MCF 10A (cell line): ENCODE data around the gene ABCF2. TPM values are rescaled to one million over a fixed set of nuclear protein-coding genes. Genes with fewer than 3 reads are reported as not detected.

Experiments used
- BruUV-seq: library from RNA; stranded (reverse); fragments of 400-500 nt; replicated peaks from 2 replicates; lab custom pipeline; 2021; lab: Mats Ljungman, UMichigan
- CTCF ChIA-PET: fragments of 300-600 bp; sonication (Branson Sonifier 250); formaldehyde crosslinking; extraction: SDS; loops from one replicate; lab custom pipeline; 2021; ENCODE audit warnings: antibody characterized with exemption, inconsistent platforms; lab: Yijun Ruan, JAX
- POLR2A ChIA-PET: fragments of 300-600, 350-650 bp; sonication (Branson Sonifier 250); formaldehyde crosslinking; extraction: SDS; loops from one replicate; lab custom pipeline; 2020; ENCODE audit warnings: antibody characterized with exemption, inconsistent platforms; lab: Yijun Ruan, JAX
- DNase-seq: peaks from one replicate; pipeline ENCODE4 v3.0.0-alpha.2; 2018; ENCODE audit not compliant: unreplicated experiment
- H3K27ac Mint-ChIP-seq: one replicate; pipeline ENCODE4 v1.8.0; 2022; ENCODE audit warnings: mild to moderate bottlenecking, low read depth, mixed read lengths; ENCODE audit not compliant: unreplicated experiment
- H3K27me3 Mint-ChIP-seq: one replicate; pipeline ENCODE4 v1.8.0; 2022; ENCODE audit warnings: mixed read lengths; ENCODE audit not compliant: insufficient read depth, unreplicated experiment
- H3K36me3 Mint-ChIP-seq: one replicate; pipeline ENCODE4 v1.8.0; 2022; ENCODE audit warnings: mild to moderate bottlenecking, moderate library complexity, mixed read lengths; ENCODE audit not compliant: insufficient read depth, unreplicated experiment
- H3K4me1 Mint-ChIP-seq: one replicate; pipeline ENCODE4 v1.8.0; 2022; ENCODE audit warnings: mixed read lengths; ENCODE audit not compliant: insufficient read depth, unreplicated experiment
- H3K4me3 Mint-ChIP-seq: one replicate; pipeline ENCODE4 v1.8.0; 2022; ENCODE audit warnings: mild to moderate bottlenecking, moderate library complexity, mixed read lengths; ENCODE audit not compliant: unreplicated experiment
- H3K9me3 Mint-ChIP-seq: one replicate; pipeline ENCODE4 v1.8.0; 2022; ENCODE audit warnings: mixed read lengths; ENCODE audit not compliant: unreplicated experiment
- CTCF ChIP-seq: fragments of 200-600 bp; IDR thresholded peaks from one replicate; pipeline ENCODE4 v1.8.0; 2022; ENCODE audit warnings: antibody characterized with exemption, mild to moderate bottlenecking; ENCODE audit not compliant: unreplicated experiment
- intact Hi-C: fragments of 100-400 bp; cut with micrococcal nuclease; formaldehyde crosslinking; loops from 2 replicates; pipeline ENCODE4 v1.14.1; 2022
- total RNA-seq: library from RNA; stranded (reverse); gene quantifications from 2 replicates; pipeline ENCODE4 v1.2.3, GENCODE V29; 2022

ABCF2 gene
- total RNA-seq, 1 experiment from 2014 or later: 72.4 TPM

GRCh38 chr7:151194188-151194587 lies 32.8 kb downstream of the ABCF2 start:
- H3K27ac Mint-ChIP-seq: no peak overlapping the region
- ChIA-PET POLR2A (interaction anchor here (0.7 to 1.4 kb wide), 2 partner anchors 32 to 181 kb away, joined by 3 to 4 read pairs; partner anchors contain the start of gene ABCF2), CTCF (no interaction called here)
- no TSS peak for BruUV-seq
- no peak for DNase-seq
- peaks cover 24% of the 10 kb centered on the region for H3K27me3 Mint-ChIP-seq
- intact Hi-C loops: no loop called here
- no peak for TF ChIP-seq CTCF
- no peaks in the 10 kb centered on the region for H3K4me1 Mint-ChIP-seq
- no peaks in the 10 kb centered on the region for H3K9me3 Mint-ChIP-seq
- H3K4me3 Mint-ChIP-seq: no peak overlapping the region
- no peaks in the 10 kb centered on the region for H3K36me3 Mint-ChIP-seq

- POLR2A ChIA-PET: interaction anchor here (0.7 kb wide), 1 partner anchor 182 kb away, joined by 3 read pairs; no protein-coding TSS in a partner anchor
- DNase-seq: no peak
- H3K4me1 Mint-ChIP-seq: no peaks in the 10 kb centered on the region
- H3K9me3 Mint-ChIP-seq: no peaks in the 10 kb centered on the region
- no peak for TF ChIP-seq CTCF
- peaks cover 32% of the 10 kb centered on the region for H3K27me3 Mint-ChIP-seq
- no TSS peak for BruUV-seq
- CTCF ChIA-PET: no interaction called here
- intact Hi-C loops: no loop called here
- H3K36me3 Mint-ChIP-seq: peaks cover 6% of the 10 kb centered on the region
- H3K27ac Mint-ChIP-seq: no peak overlapping the region
- H3K4me3 Mint-ChIP-seq: no peak overlapping the region
Measured at GRCh38 chr7:151193203-151193978, 33.6 kb downstream of the ABCF2 start.

- Mint-ChIP-seq H3K27ac (no peak overlapping the region), H3K9me3 (no peaks in the 10 kb centered on the region), H3K36me3 (peaks cover 6% of the 10 kb centered on the region), H3K27me3 (peaks cover 43% of the 10 kb centered on the region), H3K4me3 (no peak overlapping the region), H3K4me1 (no peaks in the 10 kb centered on the region)
- ChIA-PET CTCF (no interaction called here), POLR2A (no interaction called here)
- no TSS peak for BruUV-seq
- intact Hi-C loops: no loop called here
- TF ChIP-seq CTCF: no peak
- DNase-seq: no peak
Measured at GRCh38 chr7:151192002-151192539, 34.9 kb downstream of the ABCF2 start.

GRCh38 chr7:151191544-151191943 lies 35.5 kb downstream of the ABCF2 start:
- Mint-ChIP-seq H3K27ac (no peak overlapping the region), H3K27me3 (peaks cover 43% of the 10 kb centered on the region), H3K36me3 (peaks cover 6% of the 10 kb centered on the region), H3K9me3 (no peaks in the 10 kb centered on the region), H3K4me3 (no peak overlapping the region), H3K4me1 (no peaks in the 10 kb centered on the region)
- TF ChIP-seq CTCF: no peak
- POLR2A ChIA-PET: no interaction called here
- intact Hi-C loops: no loop called here
- CTCF ChIA-PET: no interaction called here
- no peak for DNase-seq
- no TSS peak for BruUV-seq
